A673 (cell line): ENCODE results near the gene MAP3K5. TPM values are rescaled to one million over a fixed set of nuclear protein-coding genes. Genes with fewer than 3 reads are reported as not detected.

ENCODE experiments used
- BruUV-seq: library from RNA; stranded (reverse); fragments of 400-500 nt; replicated peaks from 2 replicates; lab custom pipeline; 2021; lab: Mats Ljungman, UMichigan
- CTCF ChIA-PET: fragments of 300-600 bp; sonication (Branson Sonifier 250); formaldehyde crosslinking; loops from one replicate; lab custom pipeline; 2022; ENCODE audit warnings: antibody characterized with exemption; lab: Charles Lee
- POLR2A ChIA-PET: fragments of 300-600 bp; sonication (Branson Sonifier 250); formaldehyde crosslinking; loops from one replicate; lab custom pipeline; 2022; ENCODE audit warnings: antibody characterized with exemption; ENCODE audit not compliant: low non-redundant PET; lab: Charles Lee
- DNase-seq: peaks from one replicate; pipeline ENCODE4 v3.0.0-alpha.2; 2015; ENCODE audit warnings: low spot score
- H3K27ac ChIP-seq: fragments of 200-600 bp; sonication (generic); 2 replicates; pipeline ENCODE4 v1.5.1; 2016; ENCODE audit warnings: mixed run types, low read depth, mild to moderate bottlenecking, mixed read lengths, antibody characterized with exemption, low read length; ENCODE audit not compliant: poor library complexity, severe bottlenecking
- H3K27me3 ChIP-seq: fragments of 200-600 bp; sonication (generic); replicated peaks from 2 replicates; pipeline ENCODE4 v1.6.1; 2017; ENCODE audit warnings: mixed run types, low read depth, mild to moderate bottlenecking, mixed read lengths, antibody characterized with exemption, low read length; ENCODE audit not compliant: insufficient read depth, poor library complexity
- H3K36me3 ChIP-seq: fragments of 200-600 bp; sonication (generic); 2 replicates; pipeline ENCODE4 v1.6.1; 2016; ENCODE audit warnings: mixed run types, mild to moderate bottlenecking, mixed read lengths, antibody characterized with exemption, low read length; ENCODE audit not compliant: insufficient read depth, poor library complexity, severe bottlenecking
- H3K4me1 ChIP-seq: fragments of 200-600 bp; sonication (generic); 2 replicates; pipeline ENCODE4 v1.6.1; 2017; ENCODE audit warnings: mixed run types, mild to moderate bottlenecking, mixed read lengths, antibody characterized with exemption, low read length; ENCODE audit not compliant: insufficient read depth, poor library complexity, severe bottlenecking
- H3K4me3 ChIP-seq: fragments of 200-600 bp; sonication (generic); 2 replicates; pipeline ENCODE4 v1.5.1; 2016; ENCODE audit warnings: low read depth, mixed run types, mild to moderate bottlenecking, mixed read lengths, low read length; ENCODE audit not compliant: poor library complexity, severe bottlenecking
- H3K9me3 ChIP-seq: fragments of 200-600 bp; sonication (generic); 2 replicates; pipeline ENCODE4 v1.6.1; 2016; ENCODE audit warnings: mixed run types, low read depth, mild to moderate bottlenecking, mixed read lengths, antibody characterized with exemption, low read length; ENCODE audit not compliant: poor library complexity, severe bottlenecking
- EZH2 ChIP-seq: fragments of 200-600 bp; sonication (generic); IDR thresholded peaks from 2 replicates; pipeline ENCODE4 v1.6.1; 2017; ENCODE audit warnings: borderline replicate concordance, low read depth, mild to moderate bottlenecking, mixed read lengths, antibody characterized with exemption, low read length; ENCODE audit not compliant: poor library complexity, severe bottlenecking
- intact Hi-C: fragments of 100-400 bp; cut with micrococcal nuclease; formaldehyde crosslinking; loops from one replicate; pipeline ENCODE4 v1.10.0; 2022; ENCODE audit not compliant: unreplicated experiment
- total RNA-seq: library from RNA; stranded (reverse); gene quantifications from 2 replicates; pipeline ENCODE4 v1.2.3, GENCODE V29; 2021
- TF ChIP-seq, protein P1 (sequence below): fragments of 300-800, 200-600 bp; sonication (generic); conservative IDR thresholded peaks from 2 replicates; pipeline ENCODE4 v1.5.1; 2017; ENCODE audit warnings: low read depth, mild to moderate bottlenecking, antibody characterized with exemption, low read length, moderate library complexity, mixed read lengths

Gene MAP3K5
- total RNA-seq, 1 experiment from 2014 or later: 5.4 TPM

GRCh38 chr6:136546331-136546730 is 245.9 kb downstream of the MAP3K5 start:
- Histone ChIP-seq H3K9me3 (no peaks in the 10 kb centered on the region), H3K36me3 (no peaks in the 10 kb centered on the region), H3K4me1 (peaks cover 12% of the 10 kb centered on the region), H3K27me3 (peaks cover 51% of the 10 kb centered on the region), H3K4me3 (no peak overlapping the region), H3K27ac (no peak overlapping the region)
- CTCF ChIA-PET: no interaction called here
- TF ChIP-seq, protein P1, sequence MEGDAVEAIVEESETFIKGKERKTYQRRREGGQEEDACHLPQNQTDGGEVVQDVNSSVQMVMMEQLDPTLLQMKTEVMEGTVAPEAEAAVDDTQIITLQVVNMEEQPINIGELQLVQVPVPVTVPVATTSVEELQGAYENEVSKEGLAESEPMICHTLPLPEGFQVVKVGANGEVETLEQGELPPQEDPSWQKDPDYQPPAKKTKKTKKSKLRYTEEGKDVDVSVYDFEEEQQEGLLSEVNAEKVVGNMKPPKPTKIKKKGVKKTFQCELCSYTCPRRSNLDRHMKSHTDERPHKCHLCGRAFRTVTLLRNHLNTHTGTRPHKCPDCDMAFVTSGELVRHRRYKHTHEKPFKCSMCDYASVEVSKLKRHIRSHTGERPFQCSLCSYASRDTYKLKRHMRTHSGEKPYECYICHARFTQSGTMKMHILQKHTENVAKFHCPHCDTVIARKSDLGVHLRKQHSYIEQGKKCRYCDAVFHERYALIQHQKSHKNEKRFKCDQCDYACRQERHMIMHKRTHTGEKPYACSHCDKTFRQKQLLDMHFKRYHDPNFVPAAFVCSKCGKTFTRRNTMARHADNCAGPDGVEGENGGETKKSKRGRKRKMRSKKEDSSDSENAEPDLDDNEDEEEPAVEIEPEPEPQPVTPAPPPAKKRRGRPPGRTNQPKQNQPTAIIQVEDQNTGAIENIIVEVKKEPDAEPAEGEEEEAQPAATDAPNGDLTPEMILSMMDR: no peak
- TF ChIP-seq EZH2: no peak
- no TSS peak for BruUV-seq
- DNase-seq: no peak
- intact Hi-C loops: no loop called here
- POLR2A ChIA-PET: no interaction called here

GRCh38 chr6:136544326-136544725 is 248.0 kb downstream of the MAP3K5 start:
- H3K9me3 ChIP-seq: no peaks in the 10 kb centered on the region
- no peaks in the 10 kb centered on the region for H3K4me1 ChIP-seq
- ChIA-PET POLR2A (no interaction called here), CTCF (no interaction called here)
- TF ChIP-seq, protein P1: no peak
- DNase-seq: no peak
- no peak overlapping the region for H3K27ac ChIP-seq
- no peaks in the 10 kb centered on the region for H3K36me3 ChIP-seq
- intact Hi-C loops: no loop called here
- H3K27me3 ChIP-seq: peaks cover 36% of the 10 kb centered on the region
- no peak overlapping the region for H3K4me3 ChIP-seq
- BruUV-seq: no TSS peak

- ChIA-PET CTCF (interaction anchor here (0.6 kb wide), 1 partner anchor 446 kb away, joined by 4 read pairs; no protein-coding TSS in a partner anchor), POLR2A (no interaction called here)
- intact Hi-C loops: no loop called here
- Histone ChIP-seq H3K4me3 (no peak overlapping the region), H3K36me3 (no peaks in the 10 kb centered on the region), H3K27me3 (peaks cover 16% of the 10 kb centered on the region), H3K9me3 (no peaks in the 10 kb centered on the region), H3K4me1 (no peaks in the 10 kb centered on the region), H3K27ac (no peak overlapping the region)
- no TSS peak for BruUV-seq
- DNase-seq: no peak
- no peak for TF ChIP-seq EZH2
- TF ChIP-seq, protein P1: no peak
Observed at GRCh38 chr6:136541395-136541794, 250.9 kb downstream of the MAP3K5 start.
